ENCODE measurements around the gene STPG2. TPM values are rescaled to one million over a fixed set of nuclear protein-coding genes. Genes with fewer than 3 reads are reported as not detected.
A peak's percentile ranks its signal among the peaks of the same experiment; 100 is the strongest.

Gene STPG2
- total RNA-seq, 4 donors from 2014 or later: 0.79 to 1.2 TPM; not detected in 2

- in situ Hi-C loops (cut with MboI; ENCODE audit: low pct_ligation_motif_present in 1 of 4, low pct_unique_long_range_greater_than_20kb in 1 of 4, low sequenced_read_pairs in 3 of 4) (no loop called here), intact Hi-C loops (cut with DNase I; ENCODE audit: low total_unique reads) (no loop called here)
- Histone ChIP-seq H3K36me3 (no peaks in the 10 kb centered on the region), H3K4me1 (no peaks in the 10 kb centered on the region), H3K9me3 (no peaks in the 10 kb centered on the region), H3K27ac (no peak overlapping the region), H3K4me3 (no peak overlapping the region), H3K27me3 (no peaks in the 10 kb centered on the region)
- WGBS, 2 donors (ENCODE audit: low coverage in 1 of 2): 68 to 83% methylated on average over 1 of the region's 1 CpG
- TF ChIP-seq CTCF (IDR thresholded peaks at IDR 0.05): no peak
- TF ChIP-seq POLR2A (IDR thresholded peaks at IDR 0.05): no peak
- no peak for TF ChIP-seq EP300 (IDR thresholded peaks at IDR 0.05; ENCODE audit: low read depth)
- no peak for TF ChIP-seq POLR2AphosphoS5 (IDR thresholded peaks at IDR 0.05)
- DNase-seq: no peak
Observed at GRCh38 chr4:98101988-98102387, 41.3 kb downstream of the STPG2 start.

GRCh38 chr4:98098764-98099163, 44.5 kb downstream of the STPG2 start:
- Histone ChIP-seq H3K27ac (no peak overlapping the region), H3K9me3 (peaks cover 0 to 6% of the 10 kb centered on the region in 2 donors), H3K27me3 (no peaks in the 10 kb centered on the region), H3K36me3 (no peaks in the 10 kb centered on the region), H3K4me3 (no peak overlapping the region), H3K4me1 (no peaks in the 10 kb centered on the region)
- TF ChIP-seq POLR2AphosphoS5 (IDR thresholded peaks at IDR 0.05) (no peak), CTCF (IDR thresholded peaks at IDR 0.05) (no peak), EP300 (IDR thresholded peaks at IDR 0.05; ENCODE audit: low read depth) (no peak), POLR2A (IDR thresholded peaks at IDR 0.05) (no peak)
- in situ Hi-C loops (cut with MboI; ENCODE audit: low pct_ligation_motif_present in 1 of 4, low pct_unique_long_range_greater_than_20kb in 1 of 4, low sequenced_read_pairs in 3 of 4) (no loop called here), intact Hi-C loops (cut with DNase I; ENCODE audit: low total_unique reads) (no loop called here)
- DNase-seq: no peak

- H3K36me3 ChIP-seq: no peaks in the 10 kb centered on the region
- no peaks in the 10 kb centered on the region for H3K4me1 ChIP-seq
- no peak for DNase-seq
- H3K27me3 ChIP-seq: no peaks in the 10 kb centered on the region
- H3K4me3 ChIP-seq: no peak overlapping the region
- intact Hi-C loops (cut with DNase I; ENCODE audit: low total_unique reads): no loop called here
- H3K9me3 ChIP-seq: peaks cover 0 to 6% of the 10 kb centered on the region in 2 donors
- WGBS, 2 donors (ENCODE audit: low coverage in 1 of 2): 95% methylated on average over 2 of the region's 2 CpGs; no CpG with 5 or more reads in 1 of the 2 donors
- no peak overlapping the region for H3K27ac ChIP-seq
- no peak for TF ChIP-seq POLR2AphosphoS5 (IDR thresholded peaks at IDR 0.05)
- in situ Hi-C loops (cut with MboI; ENCODE audit: low pct_ligation_motif_present in 1 of 4, low pct_unique_long_range_greater_than_20kb in 1 of 4, low sequenced_read_pairs in 3 of 4): no loop called here
Observed at GRCh38 chr4:98094118-98094517, 49.2 kb downstream of the STPG2 start.

DNA sequence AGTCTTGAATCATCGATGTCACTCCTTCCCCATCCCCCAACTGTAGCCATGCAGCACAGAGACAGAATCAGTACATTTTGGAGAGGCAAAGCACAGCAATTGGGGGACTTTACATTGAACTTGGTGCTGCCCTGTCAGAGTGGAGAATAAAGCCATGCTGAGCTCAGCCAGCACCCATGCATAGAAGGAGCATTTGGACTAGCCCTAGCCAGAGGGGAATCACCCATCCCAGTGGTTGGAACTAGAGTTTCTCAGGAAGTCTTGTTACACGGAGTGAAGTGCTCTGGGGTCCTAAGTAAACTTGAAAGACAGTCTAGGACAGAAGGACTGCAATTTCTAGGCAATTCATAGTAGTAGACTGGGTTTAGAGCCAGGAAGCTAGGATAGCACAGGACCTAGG, 49.6 kb downstream of the STPG2 start:
- no peaks in the 10 kb centered on the region for H3K27me3 ChIP-seq
- H3K9me3 ChIP-seq: peaks cover 0 to 6% of the 10 kb centered on the region in 2 donors
- H3K4me3 ChIP-seq: no peak overlapping the region
- DNase-seq: no peak
- WGBS, 2 donors (ENCODE audit: low coverage in 1 of 2): 67 to 86% methylated on average over 1 to 2 of the region's 2 CpGs
- intact Hi-C loops (cut with DNase I; ENCODE audit: low total_unique reads) (no loop called here), in situ Hi-C loops (cut with MboI; ENCODE audit: low pct_ligation_motif_present in 1 of 4, low pct_unique_long_range_greater_than_20kb in 1 of 4, low sequenced_read_pairs in 3 of 4) (no loop called here)
- H3K4me1 ChIP-seq: no peaks in the 10 kb centered on the region
- H3K27ac ChIP-seq: no peak overlapping the region
- TF ChIP-seq POLR2A (IDR thresholded peaks at IDR 0.05) (no peak), EP300 (IDR thresholded peaks at IDR 0.05; ENCODE audit: low read depth) (no peak), CTCF (IDR thresholded peaks at IDR 0.05) (no peak), POLR2AphosphoS5 (IDR thresholded peaks at IDR 0.05) (no peak)
- H3K36me3 ChIP-seq: no peaks in the 10 kb centered on the region

DNA sequence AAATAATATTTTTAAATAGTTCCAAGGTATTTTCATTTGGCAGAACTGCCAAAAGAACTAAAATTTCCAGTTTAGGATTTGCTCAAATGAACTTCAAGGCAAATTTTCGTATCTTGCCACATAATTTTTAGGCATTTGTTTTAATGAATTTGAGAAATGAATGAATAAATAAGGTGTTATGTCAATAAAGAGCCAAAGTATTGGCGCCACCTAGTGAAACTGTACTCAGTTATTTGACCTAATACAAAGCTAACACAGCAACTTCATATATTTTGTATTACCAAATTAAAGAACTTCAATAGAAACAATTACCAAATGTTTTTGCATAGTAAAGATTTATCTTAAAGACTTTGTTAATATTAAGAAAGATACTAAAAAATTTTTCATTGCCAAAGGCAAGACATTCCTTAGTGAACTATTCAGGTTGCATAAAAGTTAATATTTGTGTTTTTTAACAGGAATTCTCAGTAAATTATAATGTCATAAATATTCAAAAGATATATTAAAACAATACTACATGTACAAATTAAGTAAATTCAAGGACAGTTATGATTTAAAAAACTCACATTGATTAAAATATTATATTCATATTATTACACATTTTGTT, 50.3 kb downstream of the STPG2 start:
- Histone ChIP-seq H3K4me3 (no peak overlapping the region), H3K9me3 (peaks cover 0 to 6% of the 10 kb centered on the region in 2 donors), H3K27ac (no peak overlapping the region), H3K4me1 (no peaks in the 10 kb centered on the region), H3K36me3 (no peaks in the 10 kb centered on the region), H3K27me3 (no peaks in the 10 kb centered on the region)
- in situ Hi-C loops (cut with MboI; ENCODE audit: low pct_ligation_motif_present in 1 of 4, low pct_unique_long_range_greater_than_20kb in 1 of 4, low sequenced_read_pairs in 3 of 4) (no loop called here), intact Hi-C loops (cut with DNase I; ENCODE audit: low total_unique reads) (no loop called here)
- peak in 2 of 5 experiments; percentile 5 to 17 for TF ChIP-seq CTCF (IDR thresholded peaks at IDR 0.05)
- no peak for TF ChIP-seq POLR2AphosphoS5 (IDR thresholded peaks at IDR 0.05)
- no peak for TF ChIP-seq POLR2A (IDR thresholded peaks at IDR 0.05)
- DNase-seq: no peak
- WGBS, 2 donors (ENCODE audit: low coverage in 1 of 2): 6 to 21% methylated on average over 2 of the region's 2 CpGs

All from transverse colon (tissue), 4 donors.